C4-2B (cell line): ENCODE results near the gene ZNF326.

Source experiments
- ZFX ChIP-seq: fragments of 450-650 bp; IDR thresholded peaks from 2 replicates; pipeline ENCODE4 v1.6.1; 2017
- TF ChIP-seq, protein P1 (sequence below): fragments of 450-650 bp; conservative IDR thresholded peaks from 2 replicates; pipeline ENCODE4 v1.5.1; 2017; ENCODE audit warnings: mild to moderate bottlenecking

GRCh38 chr1:89978755-89979154 is 16.2 kb upstream of the ZNF326 start:
- TF ChIP-seq, protein P1, sequence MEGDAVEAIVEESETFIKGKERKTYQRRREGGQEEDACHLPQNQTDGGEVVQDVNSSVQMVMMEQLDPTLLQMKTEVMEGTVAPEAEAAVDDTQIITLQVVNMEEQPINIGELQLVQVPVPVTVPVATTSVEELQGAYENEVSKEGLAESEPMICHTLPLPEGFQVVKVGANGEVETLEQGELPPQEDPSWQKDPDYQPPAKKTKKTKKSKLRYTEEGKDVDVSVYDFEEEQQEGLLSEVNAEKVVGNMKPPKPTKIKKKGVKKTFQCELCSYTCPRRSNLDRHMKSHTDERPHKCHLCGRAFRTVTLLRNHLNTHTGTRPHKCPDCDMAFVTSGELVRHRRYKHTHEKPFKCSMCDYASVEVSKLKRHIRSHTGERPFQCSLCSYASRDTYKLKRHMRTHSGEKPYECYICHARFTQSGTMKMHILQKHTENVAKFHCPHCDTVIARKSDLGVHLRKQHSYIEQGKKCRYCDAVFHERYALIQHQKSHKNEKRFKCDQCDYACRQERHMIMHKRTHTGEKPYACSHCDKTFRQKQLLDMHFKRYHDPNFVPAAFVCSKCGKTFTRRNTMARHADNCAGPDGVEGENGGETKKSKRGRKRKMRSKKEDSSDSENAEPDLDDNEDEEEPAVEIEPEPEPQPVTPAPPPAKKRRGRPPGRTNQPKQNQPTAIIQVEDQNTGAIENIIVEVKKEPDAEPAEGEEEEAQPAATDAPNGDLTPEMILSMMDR = no peak
- TF ChIP-seq ZFX = no peak
